HG02840 (cell line): Measurements from ENCODE around the gene EIF6.

Experiments used
- ATAC-seq: cut with Tn5 transposase; IDR thresholded peaks from one replicate; pipeline ENCODE4 v1.9.1; 2021; ENCODE audit warnings: mild to moderate bottlenecking, moderate library complexity, moderate number of reproducible peaks; ENCODE audit not compliant: unreplicated experiment, low FRiP score

Gene EIF6

GRCh38 chr20:35235881-35236280 is 48.7 kb downstream of the EIF6 start:
- ATAC-seq = no peak

GRCh38 chr20:35232575-35232974 is 52.0 kb downstream of the EIF6 start:
- no peak for ATAC-seq
